Endothelial cell of umbilical vein (primary cell): Measurements from ENCODE around the gene PPFIBP2. TPM values are rescaled to one million over a fixed set of nuclear protein-coding genes. Genes with fewer than 3 reads are reported as not detected.

ENCODE experiments used
- BruUV-seq: library from RNA; stranded (reverse); fragments of 400-500 nt; replicated peaks from 2 replicates; lab custom pipeline; 2021; lab: Mats Ljungman, UMichigan
- CTCF ChIA-PET: fragments of 300-600, 350-600 bp; sonication (Branson Sonifier 250); formaldehyde crosslinking; loops from one replicate; lab custom pipeline; 2021; ENCODE audit warnings: antibody characterized with exemption, inconsistent platforms; lab: Charles Lee
- POLR2A ChIA-PET: fragments of 300-600, 350-600 bp; sonication (Branson Sonifier 250); formaldehyde crosslinking; loops from one replicate; lab custom pipeline; 2021; ENCODE audit warnings: antibody characterized with exemption, inconsistent platforms; lab: Charles Lee
- DNase-seq: peaks from one replicate; pipeline ENCODE4 v3.0.0-alpha.2; 2011; ENCODE audit warnings: low read depth, low spot score
- FAIRE-seq: peaks from 2 replicates; lab custom pipeline; 2011; peaks lifted over from hg19 to GRCh38; lab: Jason Lieb, UNC
- H2AFZ ChIP-seq: 2 replicates; pipeline ENCODE4 v1.6.0; 2012; ENCODE audit warnings: low read depth, low read length, control low read depth, inconsistent platforms
- H3K27ac ChIP-seq: 2 replicates; pipeline ENCODE4 v1.5.1; 2011; ENCODE audit warnings: low read depth, mild to moderate bottlenecking, control low read depth, low read length, moderate library complexity; ENCODE audit not compliant: insufficient read depth
- H3K27me3 ChIP-seq, 2 experiments: 2 replicates each; pipeline versions ENCODE4 v1.6.0 to v1.6.1; 2011; ENCODE audit warnings: low read length in 2 of 2, mixed read lengths in 1 of 2; ENCODE audit not compliant: control insufficient read depth in 2 of 2, insufficient read depth in 2 of 2
- H3K36me3 ChIP-seq, 2 experiments: 2 replicates in 1 of 2; 3 replicates in 1 of 2; pipeline ENCODE4 v1.5.1; 2011; ENCODE audit warnings: low read length in 2 of 2, mild to moderate bottlenecking in 1 of 2, moderate library complexity in 1 of 2; ENCODE audit not compliant: control insufficient read depth in 2 of 2, insufficient read depth in 2 of 2; ENCODE audit errors: extremely low read depth in 1 of 2
- H3K4me1 ChIP-seq: 3 replicates; pipeline ENCODE4 v1.5.1; 2011; ENCODE audit warnings: mild to moderate bottlenecking, low read length; ENCODE audit not compliant: control insufficient read depth, insufficient read depth; ENCODE audit errors: extremely low read depth
- H3K4me2 ChIP-seq: 2 replicates; pipeline ENCODE4 v1.6.1; 2011; ENCODE audit warnings: low read length, control low read depth, mixed read lengths; ENCODE audit not compliant: insufficient read depth
- H3K4me3 ChIP-seq, 3 experiments: fragments of 200-600 bp in 1 of 3; sonication (generic), shearing (Covaris generic) in 1 of 3; replicated peaks in 1 of 3; 2 replicates each; pipeline ENCODE4 v1.5.1; 2011 to 2016; ENCODE audit warnings: control low read depth in 3 of 3, low read length in 3 of 3, mild to moderate bottlenecking in 2 of 3, inconsistent platforms in 1 of 3, low read depth in 1 of 3, moderate library complexity in 1 of 3; ENCODE audit not compliant: insufficient read depth in 1 of 3
- H3K79me2 ChIP-seq: 2 replicates; pipeline ENCODE4 v1.6.0; 2012; ENCODE audit warnings: low read length, inconsistent platforms; ENCODE audit not compliant: control insufficient read depth, insufficient read depth
- H3K9ac ChIP-seq: replicated peaks from 2 replicates; pipeline ENCODE3; 2011; ENCODE audit warnings: low read length, control low read depth; ENCODE audit not compliant: insufficient read depth; ENCODE audit errors: extremely low read depth
- H3K9me1 ChIP-seq: replicated peaks from 3 replicates; pipeline ENCODE4 v1.6.0; 2011; ENCODE audit warnings: mild to moderate bottlenecking, low read length; ENCODE audit not compliant: control insufficient read depth, insufficient read depth; ENCODE audit errors: extremely low read depth
- H3K9me3 ChIP-seq: replicated peaks from 2 replicates; pipeline ENCODE4 v1.5.1; 2012; ENCODE audit warnings: low read length, inconsistent platforms; ENCODE audit not compliant: control insufficient read depth, insufficient read depth
- H4K20me1 ChIP-seq: replicated peaks from 2 replicates; pipeline ENCODE3; 2011; ENCODE audit warnings: mild to moderate bottlenecking, low read length; ENCODE audit not compliant: control insufficient read depth, insufficient read depth; ENCODE audit errors: extremely low read depth
- CTCF ChIP-seq, 2 donors: IDR thresholded peaks; 1 replicate in 1 of 2; 2 replicates in 1 of 2; pipeline ENCODE4 v1.5.1; 2011; ENCODE audit warnings: low read length in 2 of 2, mild to moderate bottlenecking in 2 of 2, moderate library complexity in 2 of 2, control low read depth in 1 of 2, inconsistent platforms in 1 of 2, low read depth in 1 of 2; ENCODE audit not compliant: insufficient read depth in 1 of 2; ENCODE audit errors: extremely low read depth in 1 of 2
- EZH2 ChIP-seq: IDR thresholded peaks from 2 replicates; pipeline ENCODE4 v1.6.1; 2012; ENCODE audit warnings: borderline replicate concordance, low read depth, mild to moderate bottlenecking, moderate library complexity, low read length, inconsistent platforms; ENCODE audit not compliant: severe bottlenecking
- GATA2 ChIP-seq: IDR thresholded peaks from 2 replicates; pipeline ENCODE4 v1.7.0; 2011; ENCODE audit warnings: low read depth, mild to moderate bottlenecking, moderate library complexity, mixed read lengths, low read length; ENCODE audit not compliant: insufficient read length, insufficient read depth
- JUN ChIP-seq: IDR thresholded peaks from 2 replicates; pipeline ENCODE4 v1.6.1; 2011; ENCODE audit warnings: borderline replicate concordance, low read depth; ENCODE audit not compliant: insufficient read length, insufficient read depth
- MAX ChIP-seq: IDR thresholded peaks from 2 replicates; pipeline ENCODE4 v1.6.1; 2011; ENCODE audit not compliant: insufficient read depth, insufficient read length
- MYC ChIP-seq: IDR thresholded peaks from one replicate; pipeline ENCODE4 v1.6.1; 2011; ENCODE audit warnings: mild to moderate bottlenecking, low read depth, low read length
- POLR2A ChIP-seq: IDR thresholded peaks from 2 replicates; pipeline ENCODE4 v1.6.1; 2012; ENCODE audit warnings: low read depth, mild to moderate bottlenecking, control low read depth, low read length
- dilution Hi-C: fragments of 300-500 bp; cut with MboI; formaldehyde crosslinking; loops from one replicate; pipeline ENCODE4 v1.15.0; 2019; ENCODE audit warnings: low sequenced_read_pairs; ENCODE audit not compliant: extremely low pct_ligation_motif_present
- intact Hi-C: fragments of 100-400 bp; cut with micrococcal nuclease; formaldehyde crosslinking; loops from one replicate; pipeline ENCODE4 v1.10.0; 2022
- polyA plus RNA-seq, 4 experiments: library from polyadenylated mRNA; depleted of rRNA in 3 of 4; stranded (reverse) in 3 of 4; unstranded in 1 of 4; fragments of >200 nt; gene quantifications; 2 replicates each; pipeline versions ENCODE4 v1.2.1 to v1.2.3, GENCODE V29; 2011 to 2012; ENCODE audit warnings: missing spikeins in 1 of 4
- total RNA-seq: library from RNA; stranded (reverse); gene quantifications from 2 replicates; pipeline ENCODE4 v1.2.3, GENCODE V29; 2021

Gene PPFIBP2
- total and polyA plus RNA-seq, 2 donors (not counting 3 experiments of a cell fraction or from before 2014, with no cell fraction given): 1.3 to 4.0 TPM

- CTCF ChIA-PET: interaction anchor here (1.4 to 3.4 kb wide), 3 partner anchors 21 to 65 kb away, joined by 4 to 22 read pairs (median 16); no protein-coding TSS in a partner anchor
These were observed 122.6 kb downstream of the PPFIBP2 start for GRCh38 chr11:7636350-7636749.

More at GRCh38 chr11:7636350-7636749, 122.6 kb downstream of the PPFIBP2 start:
- no peaks in the 10 kb centered on the region for H3K9me1 ChIP-seq
- H3K36me3 ChIP-seq: no peaks in the 10 kb centered on the region
- no TSS peak for BruUV-seq
- TF ChIP-seq MAX (no peak), JUN (no peak), MYC (no peak), POLR2A (no peak), EZH2 (no peak), CTCF (IDR thresholded peaks at IDR 0.05; ENCODE audit: extremely low read depth in 1 of 2, insufficient read depth in 1 of 2, low read depth in 1 of 2, low read length in 2 of 2) (no peak), GATA2 (no peak)
- intact Hi-C loops (no loop called here), dilution Hi-C loops (no loop called here)
- no peaks in the 10 kb centered on the region for H3K9me3 ChIP-seq
- no peak overlapping the region for H3K27ac ChIP-seq
- FAIRE-seq: no peak
- no peak for DNase-seq
- H3K4me2 ChIP-seq: no peak overlapping the region
- no peak overlapping the region for H3K4me3 ChIP-seq
- no peaks in the 10 kb centered on the region for H4K20me1 ChIP-seq
- no peaks in the 10 kb centered on the region for H3K27me3 ChIP-seq
- no peaks in the 10 kb centered on the region for H3K79me2 ChIP-seq
- POLR2A ChIA-PET: interaction anchor here (0.5 kb wide), 1 partner anchor 92 kb away, joined by 4 read pairs; no protein-coding TSS in a partner anchor
- H3K9ac ChIP-seq: no peak overlapping the region
- H3K4me1 ChIP-seq: peaks cover 10% of the 10 kb centered on the region
- H2AFZ ChIP-seq: no peak overlapping the region
